ENCODE results near the gene OR4C12.
"Not testable (repeated sequence)": the region's sequence is repeated elsewhere in the genome, so short reads cannot be mapped to it uniquely, and the experiment has no call there.

The OR4C12 gene

GRCh38 chr11:49982435-49982834 lies at the start of gene OR4C12:
OR4C12 (minus strand) TSS chr11:49982535; CDS start chr11:49982501, 34 bp downstream.
- not testable (repeated sequence) for DNase-seq (ENCODE audit: low read depth)

GRCh38 chr11:50030193-50030592 lies 47.9 kb upstream of the OR4C12 start:
- no peak for DNase-seq (ENCODE audit: low read depth)

GRCh38 chr11:49995565-49995964 lies 13.2 kb upstream of the OR4C12 start:
- peak; percentile 3 for DNase-seq (ENCODE audit: low read depth)

DNA sequence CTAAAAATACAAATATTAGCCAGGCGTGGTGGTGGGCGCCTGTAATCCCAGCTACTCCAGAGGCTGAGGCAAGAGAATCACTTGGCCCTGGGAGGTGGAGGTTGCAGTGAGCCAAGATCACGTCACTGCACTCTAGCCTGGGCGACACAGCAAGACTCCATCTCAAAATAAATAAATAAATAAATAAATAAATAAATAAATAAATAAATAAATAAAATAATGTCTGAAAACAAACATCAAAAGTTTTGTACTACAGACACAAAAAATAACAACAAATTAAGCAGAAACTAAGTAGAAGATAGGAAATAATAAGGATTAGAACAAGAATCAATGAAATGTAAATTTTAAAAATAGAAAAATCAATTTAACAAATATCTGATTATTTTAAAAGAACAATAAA lies 8.9 kb downstream of the OR4C12 start:
- not testable (repeated sequence) for DNase-seq (ENCODE audit: low read depth)

- DNase-seq (ENCODE audit: low read depth) = no peak
Measured at GRCh38 chr11:49952091-49952490, 30.2 kb downstream of the OR4C12 start, which contains the start of gene OR4C13. OR4C13 (plus strand) TSS chr11:49952391; CDS start chr11:49952423, 32 bp downstream.

DNA sequence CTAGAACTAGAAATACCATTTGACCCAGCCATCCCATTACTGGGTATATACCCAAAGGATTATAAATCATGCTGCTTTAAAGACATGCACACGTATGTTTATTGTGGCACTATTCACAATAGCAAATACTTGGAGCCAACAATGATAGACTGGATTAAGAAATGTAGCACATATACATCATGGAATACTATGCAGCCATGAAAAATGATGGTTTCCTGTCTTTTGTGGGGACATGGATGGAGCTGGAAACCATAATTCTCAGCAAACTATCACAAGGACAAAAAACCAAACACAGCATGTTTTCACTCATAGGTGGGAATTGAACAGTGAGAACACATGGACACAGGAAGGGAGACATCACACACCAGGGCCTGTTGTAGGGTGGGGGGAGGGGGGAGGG lies 33.6 kb downstream of the OR4C12 start:
- not testable (repeated sequence) for DNase-seq (ENCODE audit: low read depth)
